Osteoblast (primary cell): Measurements from ENCODE around the gene TMEM18. TPM values are rescaled to one million over a fixed set of nuclear protein-coding genes. Genes with fewer than 3 reads are reported as not detected.

Experiments used
- DNase-seq: peaks from one replicate; pipeline ENCODE4 v3.0.0; 2011; ENCODE audit warnings: low spot score, mixed read lengths; ENCODE audit not compliant: insufficient read length; ENCODE audit errors: missing footprints
- H2AFZ ChIP-seq: 2 replicates; pipeline ENCODE4 v1.6.0; 2011; ENCODE audit warnings: mild to moderate bottlenecking, low read length
- H3K27ac ChIP-seq: 2 replicates; pipeline ENCODE4 v1.5.1; 2011; ENCODE audit warnings: mild to moderate bottlenecking, low read depth, low read length, moderate library complexity
- H3K27me3 ChIP-seq: 2 replicates; pipeline ENCODE4 v1.6.0; 2012; ENCODE audit warnings: mild to moderate bottlenecking, control low read depth, inconsistent platforms, low read length, moderate library complexity; ENCODE audit not compliant: insufficient read depth
- H3K36me3 ChIP-seq: 2 replicates; pipeline ENCODE4 v1.5.1; 2011; ENCODE audit warnings: mild to moderate bottlenecking, low read length, control low read depth, moderate library complexity; ENCODE audit not compliant: insufficient read depth
- H3K4me1 ChIP-seq: 2 replicates; pipeline ENCODE4 v1.5.1; 2011; ENCODE audit warnings: mild to moderate bottlenecking, low read length, control low read depth, moderate library complexity; ENCODE audit not compliant: insufficient read depth
- H3K4me2 ChIP-seq: 2 replicates; pipeline ENCODE4 v1.6.0; 2011; ENCODE audit warnings: mild to moderate bottlenecking, low read length; ENCODE audit not compliant: insufficient read depth
- H3K4me3 ChIP-seq: fragments of 200-600 bp; sonication (generic); 3 replicates; pipeline ENCODE4 v1.5.1; 2012; ENCODE audit warnings: mild to moderate bottlenecking, low read length, inconsistent platforms; ENCODE audit not compliant: insufficient read depth
- H3K79me2 ChIP-seq: 2 replicates; pipeline ENCODE4 v1.6.0; 2012; ENCODE audit warnings: mild to moderate bottlenecking, low read length, control low read depth, inconsistent platforms; ENCODE audit not compliant: insufficient read depth
- H3K9me3 ChIP-seq: 2 replicates; pipeline ENCODE4 v1.5.1; 2011; ENCODE audit warnings: low read depth, low read length, control low read depth
- H4K20me1 ChIP-seq: 2 replicates; pipeline ENCODE4 v1.6.0; 2012; ENCODE audit warnings: mild to moderate bottlenecking, low read length, control low read depth; ENCODE audit not compliant: insufficient read depth
- total RNA-seq: library from RNA; depleted of rRNA; stranded (reverse); fragments of >200 nt; gene quantifications from 2 replicates; pipeline ENCODE4 v1.2.3, GENCODE V29; 2012
- TF ChIP-seq, protein P1 (sequence below): IDR thresholded peaks from 2 replicates; pipeline ENCODE4 v1.5.1; 2011; ENCODE audit warnings: mild to moderate bottlenecking, low read depth, low read length, moderate library complexity; ENCODE audit errors: extremely low read depth

Gene TMEM18
- total RNA-seq, 1 donor = 15.9 TPM

DNA sequence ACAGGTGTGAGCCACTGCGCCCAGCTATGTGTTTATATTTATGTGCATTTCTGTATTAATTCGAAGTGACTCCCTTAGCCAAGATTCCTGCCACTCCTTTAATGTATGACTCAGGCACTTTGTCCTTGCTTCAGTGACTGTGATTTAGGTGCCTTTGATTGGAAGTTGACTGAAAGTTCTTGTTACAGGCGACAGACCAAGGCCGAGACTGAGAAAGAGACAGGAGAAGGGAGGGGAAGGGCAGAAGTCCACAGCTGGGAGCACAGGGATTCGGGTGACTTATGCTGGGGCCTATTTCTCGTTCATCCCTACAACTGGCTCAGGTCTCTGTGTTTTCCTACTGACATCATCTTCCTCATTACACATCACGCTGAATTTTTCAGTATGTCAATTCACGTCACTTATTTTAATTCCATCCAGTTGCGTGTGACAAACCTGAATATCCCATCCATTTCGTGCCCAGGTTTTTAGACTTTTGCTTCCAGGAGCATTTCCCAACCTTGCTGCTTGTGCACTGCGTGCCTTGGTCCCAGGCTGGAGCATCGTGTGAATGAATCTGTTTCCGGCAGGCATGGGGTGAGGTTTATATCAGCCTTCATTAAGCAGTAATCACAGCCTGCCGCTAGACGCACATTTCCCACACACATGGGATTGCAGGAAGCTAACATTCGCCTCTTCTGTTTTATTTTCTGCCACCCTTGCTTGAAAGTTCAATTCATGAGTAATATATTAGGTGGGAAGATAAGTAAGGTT is 42.4 kb downstream of the TMEM18 start:
- Histone ChIP-seq H3K27ac (no peak overlapping the region), H4K20me1 (no peaks in the 10 kb centered on the region), H3K9me3 (no peaks in the 10 kb centered on the region), H3K4me1 (no peaks in the 10 kb centered on the region), H2AFZ (no peak overlapping the region), H3K4me3 (no peak overlapping the region), H3K79me2 (no peaks in the 10 kb centered on the region), H3K36me3 (no peaks in the 10 kb centered on the region), H3K27me3 (no peaks in the 10 kb centered on the region), H3K4me2 (no peak overlapping the region)
- TF ChIP-seq, protein P1, sequence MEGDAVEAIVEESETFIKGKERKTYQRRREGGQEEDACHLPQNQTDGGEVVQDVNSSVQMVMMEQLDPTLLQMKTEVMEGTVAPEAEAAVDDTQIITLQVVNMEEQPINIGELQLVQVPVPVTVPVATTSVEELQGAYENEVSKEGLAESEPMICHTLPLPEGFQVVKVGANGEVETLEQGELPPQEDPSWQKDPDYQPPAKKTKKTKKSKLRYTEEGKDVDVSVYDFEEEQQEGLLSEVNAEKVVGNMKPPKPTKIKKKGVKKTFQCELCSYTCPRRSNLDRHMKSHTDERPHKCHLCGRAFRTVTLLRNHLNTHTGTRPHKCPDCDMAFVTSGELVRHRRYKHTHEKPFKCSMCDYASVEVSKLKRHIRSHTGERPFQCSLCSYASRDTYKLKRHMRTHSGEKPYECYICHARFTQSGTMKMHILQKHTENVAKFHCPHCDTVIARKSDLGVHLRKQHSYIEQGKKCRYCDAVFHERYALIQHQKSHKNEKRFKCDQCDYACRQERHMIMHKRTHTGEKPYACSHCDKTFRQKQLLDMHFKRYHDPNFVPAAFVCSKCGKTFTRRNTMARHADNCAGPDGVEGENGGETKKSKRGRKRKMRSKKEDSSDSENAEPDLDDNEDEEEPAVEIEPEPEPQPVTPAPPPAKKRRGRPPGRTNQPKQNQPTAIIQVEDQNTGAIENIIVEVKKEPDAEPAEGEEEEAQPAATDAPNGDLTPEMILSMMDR = no peak
- DNase-seq = no peak

DNA sequence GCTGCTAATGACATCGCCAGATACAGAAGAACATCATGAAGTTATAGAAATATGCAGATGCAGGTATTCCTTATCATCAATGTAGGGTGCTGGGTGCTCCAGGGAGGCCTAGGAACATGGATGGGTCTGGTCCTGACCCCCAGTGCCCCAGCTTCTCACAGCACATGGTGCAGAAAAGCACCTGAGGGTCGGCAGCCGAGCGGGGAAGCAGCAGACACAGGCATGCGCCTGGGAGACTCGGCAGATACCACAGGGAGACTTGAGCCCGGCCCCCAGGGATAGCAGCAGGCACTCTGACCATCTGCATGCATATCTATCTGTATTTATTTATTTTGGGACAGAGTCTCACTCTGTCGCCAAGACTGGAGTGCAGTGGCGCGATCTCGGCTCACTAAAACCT is 43.2 kb downstream of the TMEM18 start:
- Histone ChIP-seq H3K9me3 (no peaks in the 10 kb centered on the region), H3K4me3 (no peak overlapping the region), H3K79me2 (no peaks in the 10 kb centered on the region), H4K20me1 (no peaks in the 10 kb centered on the region), H3K4me2 (no peak overlapping the region), H3K4me1 (no peaks in the 10 kb centered on the region), H3K27ac (no peak overlapping the region), H2AFZ (no peak overlapping the region), H3K27me3 (no peaks in the 10 kb centered on the region), H3K36me3 (no peaks in the 10 kb centered on the region)
- TF ChIP-seq, protein P1 = no peak
- DNase-seq = no peak

DNA sequence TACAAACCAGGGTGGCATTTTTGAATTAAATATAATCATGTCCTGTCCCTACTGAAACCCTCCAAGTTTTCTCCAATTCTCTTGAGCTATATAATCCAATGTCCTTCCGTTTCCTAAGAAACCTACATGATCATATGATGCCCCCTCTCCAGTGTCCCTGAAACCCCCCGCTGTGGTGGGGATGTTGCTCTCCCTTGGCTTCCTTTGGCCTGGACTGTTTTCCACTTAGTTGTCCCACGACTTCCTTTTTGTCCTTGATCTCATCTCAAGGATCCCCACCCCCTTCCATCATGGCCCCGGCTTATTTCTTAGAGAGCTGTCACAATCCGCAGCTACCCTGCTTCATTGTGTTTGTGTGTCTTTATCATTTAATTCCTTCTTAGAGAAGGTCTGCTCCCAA is 43.8 kb downstream of the TMEM18 start:
- no peaks in the 10 kb centered on the region for H3K9me3 ChIP-seq
- H2AFZ ChIP-seq = no peak overlapping the region
- no peaks in the 10 kb centered on the region for H3K79me2 ChIP-seq
- TF ChIP-seq, protein P1 = no peak
- no peak overlapping the region for H3K4me2 ChIP-seq
- H3K27me3 ChIP-seq = no peaks in the 10 kb centered on the region
- no peak overlapping the region for H3K27ac ChIP-seq
- no peaks in the 10 kb centered on the region for H4K20me1 ChIP-seq
- DNase-seq = no peak
- no peaks in the 10 kb centered on the region for H3K4me1 ChIP-seq
- H3K36me3 ChIP-seq = no peaks in the 10 kb centered on the region
- no peak overlapping the region for H3K4me3 ChIP-seq

DNA sequence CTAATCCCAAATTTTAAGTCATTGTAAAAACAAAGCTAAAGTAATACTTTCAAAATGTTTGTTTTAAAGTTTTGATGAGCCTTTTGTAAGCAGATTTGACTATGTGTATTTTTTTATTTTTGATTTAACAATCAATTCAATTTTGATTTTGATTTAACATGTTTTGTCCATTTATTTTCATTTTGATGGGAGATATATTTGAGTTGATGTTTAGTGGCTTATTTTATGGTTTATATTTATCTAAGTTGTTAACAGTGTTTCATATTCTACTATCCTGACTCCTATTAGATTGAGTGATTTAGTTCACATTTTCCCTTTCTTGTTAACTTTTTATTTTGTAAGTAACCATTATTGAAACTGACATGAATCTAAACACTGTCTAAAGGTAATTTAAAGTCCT is 44.7 kb downstream of the TMEM18 start:
- H3K4me2 ChIP-seq = no peak overlapping the region
- no peak overlapping the region for H3K27ac ChIP-seq
- H3K27me3 ChIP-seq = no peaks in the 10 kb centered on the region
- no peaks in the 10 kb centered on the region for H4K20me1 ChIP-seq
- no peaks in the 10 kb centered on the region for H3K9me3 ChIP-seq
- no peak overlapping the region for H3K4me3 ChIP-seq
- DNase-seq = no peak
- no peaks in the 10 kb centered on the region for H3K4me1 ChIP-seq
- no peaks in the 10 kb centered on the region for H3K79me2 ChIP-seq
- TF ChIP-seq, protein P1 = no peak
- H2AFZ ChIP-seq = no peak overlapping the region
- no peaks in the 10 kb centered on the region for H3K36me3 ChIP-seq
